BE2C (cell line): Measurements from ENCODE around the gene VSTM1.
"Not testable (repeated sequence)": the region's sequence is repeated elsewhere in the genome, so short reads cannot be mapped to it uniquely, and the experiment has no call there.

ENCODE experiments used
- DNase-seq: peaks from one replicate; pipeline ENCODE4 v3.0.0-alpha.2; 2020
- H3K27me3 ChIP-seq: fragments of 250-450 bp; sonication (Bioruptor Pico); 2 replicates; pipeline ENCODE4 v1.5.1; 2020; ENCODE audit warnings: mild to moderate bottlenecking
- H3K36me3 ChIP-seq: fragments of 250-450 bp; sonication (Bioruptor Pico); 2 replicates; pipeline ENCODE4 v1.5.1; 2020; ENCODE audit warnings: mild to moderate bottlenecking
- H3K4me1 ChIP-seq: fragments of 250-450 bp; sonication (Bioruptor Pico); 2 replicates; pipeline ENCODE4 v1.5.1; 2020
- H3K4me3 ChIP-seq: 2 replicates; pipeline ENCODE4 v1.5.1; 2011; ENCODE audit warnings: low read depth, low read length
- H3K9me3 ChIP-seq: fragments of 250-450 bp; sonication (Bioruptor Pico); 2 replicates; pipeline ENCODE4 v1.5.1; 2020
- TF ChIP-seq, protein P1 (sequence below): IDR thresholded peaks from 2 replicates; pipeline ENCODE4 v1.5.1; 2012; ENCODE audit warnings: mild to moderate bottlenecking, low read depth, low read length

The VSTM1 gene

DNA sequence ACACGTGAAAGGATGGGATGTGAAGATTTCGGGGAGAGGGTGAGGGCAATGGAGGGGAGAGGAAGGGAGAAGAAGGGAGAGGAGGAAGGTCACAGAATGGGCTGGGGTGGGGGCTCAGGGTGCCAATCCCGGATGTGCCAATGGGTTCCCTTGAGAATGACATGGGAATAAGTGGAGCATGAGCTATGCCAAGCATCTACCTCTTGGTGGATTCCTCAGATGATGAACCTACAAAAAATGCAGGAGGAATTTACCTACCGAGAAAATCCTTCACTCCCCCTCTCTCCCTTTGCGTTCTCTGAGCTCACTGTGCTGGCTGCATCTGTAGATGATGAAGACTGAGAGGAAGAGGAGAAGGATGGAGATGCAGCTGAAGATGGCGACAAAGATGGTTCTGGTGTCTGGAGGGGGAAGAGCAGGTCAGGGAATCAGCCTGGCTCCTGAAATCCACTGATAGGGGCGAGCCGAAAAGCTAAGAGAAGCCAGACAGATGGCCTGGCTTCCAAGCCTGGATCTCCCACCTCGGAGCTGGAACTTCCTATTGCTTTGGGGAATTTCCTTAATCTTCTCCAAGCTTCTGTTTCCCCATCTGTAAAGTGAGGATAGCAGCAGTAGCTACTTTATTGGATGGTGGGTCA lies 21.6 kb downstream of the VSTM1 start:
- no peaks in the 10 kb centered on the region for H3K36me3 ChIP-seq
- TF ChIP-seq, protein P1, sequence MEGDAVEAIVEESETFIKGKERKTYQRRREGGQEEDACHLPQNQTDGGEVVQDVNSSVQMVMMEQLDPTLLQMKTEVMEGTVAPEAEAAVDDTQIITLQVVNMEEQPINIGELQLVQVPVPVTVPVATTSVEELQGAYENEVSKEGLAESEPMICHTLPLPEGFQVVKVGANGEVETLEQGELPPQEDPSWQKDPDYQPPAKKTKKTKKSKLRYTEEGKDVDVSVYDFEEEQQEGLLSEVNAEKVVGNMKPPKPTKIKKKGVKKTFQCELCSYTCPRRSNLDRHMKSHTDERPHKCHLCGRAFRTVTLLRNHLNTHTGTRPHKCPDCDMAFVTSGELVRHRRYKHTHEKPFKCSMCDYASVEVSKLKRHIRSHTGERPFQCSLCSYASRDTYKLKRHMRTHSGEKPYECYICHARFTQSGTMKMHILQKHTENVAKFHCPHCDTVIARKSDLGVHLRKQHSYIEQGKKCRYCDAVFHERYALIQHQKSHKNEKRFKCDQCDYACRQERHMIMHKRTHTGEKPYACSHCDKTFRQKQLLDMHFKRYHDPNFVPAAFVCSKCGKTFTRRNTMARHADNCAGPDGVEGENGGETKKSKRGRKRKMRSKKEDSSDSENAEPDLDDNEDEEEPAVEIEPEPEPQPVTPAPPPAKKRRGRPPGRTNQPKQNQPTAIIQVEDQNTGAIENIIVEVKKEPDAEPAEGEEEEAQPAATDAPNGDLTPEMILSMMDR: no peak
- H3K4me1 ChIP-seq: no peaks in the 10 kb centered on the region
- no peaks in the 10 kb centered on the region for H3K9me3 ChIP-seq
- no peaks in the 10 kb centered on the region for H3K27me3 ChIP-seq
- no peak for DNase-seq
- H3K4me3 ChIP-seq: no peak overlapping the region

DNA sequence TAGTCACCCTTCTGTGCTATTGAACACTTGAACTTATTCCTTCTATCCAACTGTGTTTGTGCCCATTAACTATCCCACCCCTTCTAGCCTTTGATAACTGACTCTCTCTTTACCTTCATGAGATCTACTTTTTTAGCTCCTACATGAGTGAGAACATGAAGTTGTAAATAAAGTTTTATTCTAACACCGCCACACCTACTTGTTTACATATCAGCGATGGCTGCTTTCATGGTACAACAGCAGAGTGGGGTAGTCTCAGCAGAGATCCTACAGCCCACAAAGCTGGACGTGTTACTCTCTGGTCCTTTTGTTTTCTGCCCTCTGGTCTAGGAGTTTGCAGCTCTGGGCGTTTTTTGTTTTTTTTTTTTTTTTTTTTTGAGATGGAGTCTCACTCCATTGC lies 23.7 kb downstream of the VSTM1 start:
- no peaks in the 10 kb centered on the region for H3K4me1 ChIP-seq
- DNase-seq: no peak
- TF ChIP-seq, protein P1: no peak
- H3K27me3 ChIP-seq: no peaks in the 10 kb centered on the region
- no peaks in the 10 kb centered on the region for H3K9me3 ChIP-seq
- no peak overlapping the region for H3K4me3 ChIP-seq
- H3K36me3 ChIP-seq: no peaks in the 10 kb centered on the region

DNA sequence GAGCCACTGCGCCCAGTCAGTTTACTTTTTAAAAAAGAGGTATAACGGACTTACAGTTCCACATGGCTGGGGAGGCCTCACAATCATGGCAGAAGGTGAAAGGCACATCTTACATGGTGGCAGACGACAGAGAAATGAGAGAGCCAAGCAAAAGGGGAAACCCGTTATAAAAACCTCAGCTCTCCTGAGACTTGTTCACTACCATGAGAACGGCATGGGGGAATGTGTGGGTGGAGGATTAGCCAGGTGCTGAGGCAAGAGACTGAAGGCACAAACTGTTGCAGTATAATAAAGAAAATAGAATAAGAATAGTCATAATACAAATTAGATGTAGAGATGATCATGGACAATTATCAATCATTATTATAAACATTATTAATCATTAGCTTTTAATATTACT lies 27.2 kb downstream of the VSTM1 start:
- not testable (repeated sequence) for H3K36me3 ChIP-seq, H3K9me3 ChIP-seq, DNase-seq, H3K27me3 ChIP-seq, H3K4me1 ChIP-seq, H3K4me3 ChIP-seq

DNA sequence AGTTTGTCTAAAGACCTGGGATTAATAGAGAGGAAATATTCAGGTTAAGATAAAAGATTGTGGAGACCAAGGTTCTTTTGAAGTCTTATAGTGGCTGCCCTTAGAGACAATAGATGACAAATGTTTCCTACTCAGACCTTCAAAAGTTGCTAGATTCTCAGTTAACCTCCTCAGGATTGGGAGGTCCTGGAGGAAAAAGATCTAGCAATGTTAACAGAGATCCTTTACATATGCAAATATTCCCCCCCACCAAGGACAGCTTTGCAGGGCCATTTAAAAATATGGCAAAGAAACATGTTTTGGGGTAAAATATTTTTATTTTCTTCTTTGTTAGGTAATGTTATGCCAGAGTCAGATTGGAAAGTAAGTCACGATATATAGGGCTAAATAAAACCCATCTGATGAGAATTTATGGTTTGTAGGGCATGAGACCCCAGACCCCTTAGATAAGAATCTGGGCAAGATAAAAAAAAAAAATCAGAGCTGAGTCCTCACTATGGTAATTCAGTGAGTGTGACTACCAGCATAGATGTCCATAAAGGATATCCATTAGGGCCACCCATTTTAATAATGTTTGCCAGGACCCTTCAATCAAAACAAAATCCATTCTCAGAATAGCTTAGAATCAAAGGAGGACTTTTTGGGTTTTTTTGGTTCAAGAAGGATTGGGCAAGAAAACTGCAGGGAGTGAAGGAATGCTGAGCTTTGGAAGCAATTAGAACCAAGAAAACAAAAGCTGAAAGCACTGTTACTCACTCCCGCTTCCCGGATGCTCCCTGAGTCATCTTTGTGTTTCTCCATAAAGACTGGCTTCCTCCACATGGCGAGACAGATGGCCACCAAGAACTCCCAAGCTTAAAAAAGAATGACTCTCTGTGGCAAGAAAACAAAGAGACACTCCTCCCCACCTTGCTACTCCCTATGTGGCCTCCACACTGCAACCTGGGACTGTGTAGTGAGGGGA lies 28.2 kb downstream of the VSTM1 start:
- H3K4me3 ChIP-seq: no peak overlapping the region
- H3K4me1 ChIP-seq: no peaks in the 10 kb centered on the region
- TF ChIP-seq, protein P1: no peak
- H3K27me3 ChIP-seq: peaks cover 5% of the 10 kb centered on the region
- H3K9me3 ChIP-seq: no peaks in the 10 kb centered on the region
- DNase-seq: no peak
- H3K36me3 ChIP-seq: no peaks in the 10 kb centered on the region

DNA sequence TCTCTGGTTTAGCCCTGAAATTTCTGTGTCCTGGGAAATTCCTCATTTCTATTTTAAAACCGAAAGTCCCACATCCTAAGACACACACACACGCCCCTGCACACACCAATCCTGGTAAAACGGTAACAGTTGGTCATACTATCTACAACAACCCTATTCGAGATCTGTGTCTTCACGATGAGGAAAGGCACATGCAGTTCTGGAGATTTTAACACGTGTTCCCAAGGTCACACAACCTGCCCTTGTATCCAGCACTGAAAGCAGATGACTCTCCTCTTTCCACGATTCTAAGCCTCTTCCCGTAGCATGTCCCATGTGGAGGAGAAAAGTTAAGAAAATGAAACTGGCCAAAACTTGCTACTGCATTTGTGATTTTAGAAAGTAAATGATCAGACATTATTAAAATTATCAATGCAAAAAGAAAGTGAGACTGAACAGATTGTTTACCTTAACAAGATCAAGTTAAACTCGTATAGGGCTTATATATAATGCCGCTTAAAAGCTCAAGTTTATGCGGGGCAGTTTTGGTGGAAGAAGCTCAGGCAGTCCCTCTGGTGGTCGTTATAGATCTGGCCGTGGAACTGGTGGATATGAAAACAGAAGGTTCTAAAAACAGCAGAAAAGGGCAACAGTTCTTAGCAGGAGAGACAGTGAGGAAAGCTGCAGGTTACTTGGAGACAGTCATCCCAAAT lies 32.7 kb downstream of the VSTM1 start:
- H3K36me3 ChIP-seq: no peaks in the 10 kb centered on the region
- H3K9me3 ChIP-seq: no peaks in the 10 kb centered on the region
- H3K4me1 ChIP-seq: no peaks in the 10 kb centered on the region
- H3K27me3 ChIP-seq: peaks cover 15% of the 10 kb centered on the region
- H3K4me3 ChIP-seq: no peak overlapping the region
- TF ChIP-seq, protein P1: peak; percentile 59
- DNase-seq: no peak

DNA sequence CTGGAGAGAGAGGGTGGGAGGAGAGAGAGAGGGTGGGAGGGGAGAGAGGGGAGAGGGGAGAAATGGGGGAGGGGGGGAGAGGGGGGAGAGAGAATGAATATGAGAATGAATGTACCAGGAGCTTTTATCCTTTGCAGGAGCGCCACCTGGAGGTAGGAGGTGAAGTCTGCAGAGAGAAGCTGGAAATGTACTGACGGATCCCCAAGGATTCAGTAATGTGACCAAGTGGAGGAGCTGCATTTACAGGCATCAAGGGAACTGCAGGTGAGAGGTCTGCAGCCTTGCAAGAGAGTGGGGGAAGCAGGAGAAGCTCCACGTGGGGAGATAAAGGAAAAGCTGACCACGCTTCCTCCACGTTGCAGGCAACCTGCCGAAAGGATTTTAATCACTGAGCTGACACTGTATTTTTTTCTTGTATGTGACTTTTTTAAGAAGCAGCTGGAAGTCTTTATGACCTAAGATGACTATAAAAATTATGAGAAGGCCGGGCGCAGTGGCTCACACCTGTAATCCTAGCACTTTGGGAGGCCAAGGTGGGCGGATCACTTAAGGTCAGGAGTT lies 33.7 kb downstream of the VSTM1 start:
- TF ChIP-seq, protein P1: peak; percentile 71

More for the DNA sequence above, 33.7 kb downstream of the VSTM1 start:
- no peaks in the 10 kb centered on the region for H3K36me3 ChIP-seq
- DNase-seq: peak; percentile 67
- no peaks in the 10 kb centered on the region for H3K9me3 ChIP-seq
- H3K27me3 ChIP-seq: peaks cover 15% of the 10 kb centered on the region
- no peak overlapping the region for H3K4me3 ChIP-seq
- no peaks in the 10 kb centered on the region for H3K4me1 ChIP-seq
